ENCODE data around the gene ADAM10.

- TF ChIP-seq CTCF (IDR thresholded peaks at IDR 0.05; ENCODE audit: insufficient read depth, low read length), result no peak
- no peak for TF ChIP-seq POLR2AphosphoS5 (IDR thresholded peaks at IDR 0.05; ENCODE audit: low read depth)
- no peak for TF ChIP-seq REST (IDR thresholded peaks at IDR 0.05; ENCODE audit: insufficient replicate concordance, low read depth)
- TF ChIP-seq SPI1 (IDR thresholded peaks at IDR 0.05; ENCODE audit: borderline replicate concordance, low read depth), result no peak
- TF ChIP-seq GABPA (IDR thresholded peaks at IDR 0.05; ENCODE audit: low read depth), result no peak
Measured at GRCh38 chr15:58795825-58796224, 46.3 kb upstream of the ADAM10 start.

All from HL-60 (cell line).